GM10847 (cell line): ENCODE measurements around the gene ANKRD40.

Experiments used
- POLR2A ChIP-seq: IDR thresholded peaks from 2 replicates; pipeline ENCODE4 v1.6.1; 2011; ENCODE audit not compliant: insufficient read length; ENCODE audit errors: extremely low read depth

The ANKRD40 gene

GRCh38 chr17:50668025-50668837 is 39.5 kb downstream of the ANKRD40 start:
- no peak for TF ChIP-seq POLR2A

GRCh38 chr17:50667259-50668024 is 40.3 kb downstream of the ANKRD40 start:
- TF ChIP-seq POLR2A: no peak

GRCh38 chr17:50666316-50666715 is 41.4 kb downstream of the ANKRD40 start:
- TF ChIP-seq POLR2A: no peak

- no peak for TF ChIP-seq POLR2A
Measured at GRCh38 chr17:50665838-50666237, 41.9 kb downstream of the ANKRD40 start.

GRCh38 chr17:50664788-50665458 is 42.8 kb downstream of the ANKRD40 start:
- no peak for TF ChIP-seq POLR2A

GRCh38 chr17:50663812-50664374 is 43.8 kb downstream of the ANKRD40 start:
- TF ChIP-seq POLR2A: no peak

GRCh38 chr17:50662632-50663225 is 45.0 kb downstream of the ANKRD40 start:
- no peak for TF ChIP-seq POLR2A

DNA sequence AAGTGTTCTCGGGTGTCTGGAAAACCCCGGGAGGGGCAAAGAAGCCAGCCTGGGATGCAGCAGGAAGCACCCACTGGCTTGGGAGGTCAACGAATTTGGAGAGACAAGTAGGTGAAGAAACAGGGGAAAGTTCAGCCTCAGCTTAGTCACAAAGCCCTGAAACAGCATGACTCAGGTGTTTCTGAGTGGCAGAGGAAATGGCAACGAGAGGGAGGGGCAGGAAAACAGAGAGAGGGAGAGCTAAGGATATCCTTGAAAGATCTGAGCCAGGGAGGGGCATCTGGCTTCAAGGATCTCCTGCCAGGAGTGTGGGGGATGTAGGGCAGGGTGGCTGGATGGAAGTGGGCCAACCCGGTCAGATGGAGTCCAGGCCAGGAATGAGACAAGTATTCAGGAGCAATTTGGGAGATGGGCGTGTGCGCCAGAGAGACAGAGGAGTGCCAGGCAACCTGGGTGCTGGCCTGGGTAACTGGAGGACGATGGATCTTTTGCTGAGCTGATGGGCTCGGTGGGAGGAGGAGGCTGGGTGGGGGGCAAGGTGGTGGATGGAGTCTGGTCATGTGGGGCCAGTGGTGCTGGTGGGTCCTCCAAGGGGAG is 45.8 kb downstream of the ANKRD40 start:
- TF ChIP-seq POLR2A: no peak

- TF ChIP-seq POLR2A: no peak
Measured at GRCh38 chr17:50661348-50661747, 46.4 kb downstream of the ANKRD40 start.

- TF ChIP-seq POLR2A: no peak
Measured at GRCh38 chr17:50660887-50661345, 46.8 kb downstream of the ANKRD40 start.

DNA sequence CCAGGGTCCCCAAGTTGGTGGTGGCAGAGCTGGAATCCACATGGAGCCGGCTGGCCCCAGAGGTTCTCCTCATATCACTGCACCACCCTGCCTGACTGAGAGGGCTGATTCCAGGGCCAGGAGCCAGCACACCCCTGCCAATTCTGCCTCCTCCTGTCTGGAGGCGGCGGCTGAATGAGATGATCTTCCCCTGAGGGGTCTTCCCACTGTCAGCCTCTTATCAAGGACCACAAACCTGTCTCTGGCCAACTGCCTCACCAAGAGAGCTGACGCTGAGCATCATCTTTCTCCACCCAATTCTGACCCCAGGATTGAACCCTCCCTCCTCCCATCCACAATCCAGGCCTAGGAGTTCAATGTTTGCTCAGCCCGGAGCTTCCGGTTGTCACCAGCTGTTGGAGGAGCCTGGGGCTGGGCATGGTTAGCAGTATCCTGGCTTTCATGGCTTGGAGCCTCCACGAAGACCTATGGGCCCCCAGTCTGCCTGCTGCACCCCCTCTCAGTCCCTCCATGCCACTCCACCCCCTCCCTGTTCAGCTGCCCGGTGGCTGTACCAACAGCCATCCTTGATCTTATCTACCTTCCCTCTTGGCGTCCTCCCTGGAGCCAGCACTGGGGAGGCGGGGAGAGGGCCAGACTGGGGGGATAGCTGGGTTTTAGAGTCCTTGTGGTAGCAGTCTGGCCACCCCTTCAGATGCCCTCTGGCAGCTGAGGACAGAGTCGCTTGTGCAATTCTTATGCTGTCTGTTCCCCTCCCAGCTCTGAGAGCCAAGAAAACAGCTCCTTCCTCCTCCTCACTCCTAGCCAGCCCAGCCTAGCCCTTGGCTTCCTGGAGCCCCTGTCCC is 47.5 kb downstream of the ANKRD40 start:
- TF ChIP-seq POLR2A: no peak

- TF ChIP-seq POLR2A: no peak
Measured at GRCh38 chr17:50659179-50659578, 48.5 kb downstream of the ANKRD40 start.

GRCh38 chr17:50658616-50659015 is 49.1 kb downstream of the ANKRD40 start:
- TF ChIP-seq POLR2A: no peak

- TF ChIP-seq POLR2A: no peak
Measured at GRCh38 chr17:50657627-50658026, 50.1 kb downstream of the ANKRD40 start.

GRCh38 chr17:50657054-50657453 is 50.7 kb downstream of the ANKRD40 start:
- no peak for TF ChIP-seq POLR2A
